Heart left ventricle (tissue), 13 donors: Measurements from ENCODE around the gene FBP1.

Experiments
- POLR2A ChIP-seq, 2 donors: fragments of 450-650 bp; IDR thresholded peaks; one replicate each; pipeline ENCODE4 v1.6.1; 2017; ENCODE audit warnings: antibody characterized with exemption in 2 of 2, mild to moderate bottlenecking in 2 of 2, moderate library complexity in 2 of 2
- TF ChIP-seq, protein P1 (sequence below), 12 donors: fragments of 200-600 bp; sonication (generic) in 4 of 12; IDR thresholded peaks; one replicate each; pipeline versions ENCODE4 v1.5.0 to v1.8.0; 2018 to 2022; ENCODE audit warnings: antibody characterized with exemption in 12 of 12, mild to moderate bottlenecking in 5 of 12
- donor health status: ischemic (EF 13 %, LVEDD 7.1; RV severe dilation, severe dysfunction).
- donor health status: DM: no; HTN: yes; CAD: no.
- donor health status: DM: no; HTN: no; CAD: no.
- donor health status: ischemic (EF 25% LVEDD 6.9; RV normal size, moderate dysfunction).
- donor health status: ischemic (EF 25% LVEDD 5.7; RV mildly dilated, moderate dysfunction).
- donor health status: ischemic (EF 35%, LVEDD 5.7; RV mildly dilated, moderate dysfunction).
- donor health status: nonischemic (EF 11% LVEDD 7.7; RV severe dilation, severe dysfunction).
- donor health status: DM: yes; HTN: yes; CAD: no.
- donor health status: PGD.
- donor health status: ischemic (EF 29% LVEDD 5.4; RV normal size, mild dysfunction).
- donor health status: nonischemic (EF 23%, LVEDD 6.1; RV moderate dilation, normal function).

DNA sequence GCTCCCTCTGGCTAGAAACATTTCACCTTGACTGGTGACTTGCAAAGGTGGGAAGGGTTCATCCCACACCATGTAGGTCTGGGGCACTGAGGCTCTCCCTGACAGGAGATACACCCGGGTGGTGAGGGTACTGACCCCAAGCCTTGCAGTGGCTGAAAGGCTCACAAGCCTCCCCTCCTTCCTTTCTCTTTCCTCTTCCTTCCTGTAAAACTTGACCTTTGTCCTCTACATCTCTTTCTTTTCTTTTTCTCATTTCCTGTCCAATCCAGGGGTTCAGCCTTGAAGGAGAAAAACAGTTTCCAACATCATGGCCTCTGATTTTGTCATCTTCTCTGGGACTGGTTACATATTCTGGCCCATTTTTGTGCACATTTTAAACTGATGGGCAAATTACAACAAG lies 62.3 kb downstream of the FBP1 start:
- TF ChIP-seq, protein P1, sequence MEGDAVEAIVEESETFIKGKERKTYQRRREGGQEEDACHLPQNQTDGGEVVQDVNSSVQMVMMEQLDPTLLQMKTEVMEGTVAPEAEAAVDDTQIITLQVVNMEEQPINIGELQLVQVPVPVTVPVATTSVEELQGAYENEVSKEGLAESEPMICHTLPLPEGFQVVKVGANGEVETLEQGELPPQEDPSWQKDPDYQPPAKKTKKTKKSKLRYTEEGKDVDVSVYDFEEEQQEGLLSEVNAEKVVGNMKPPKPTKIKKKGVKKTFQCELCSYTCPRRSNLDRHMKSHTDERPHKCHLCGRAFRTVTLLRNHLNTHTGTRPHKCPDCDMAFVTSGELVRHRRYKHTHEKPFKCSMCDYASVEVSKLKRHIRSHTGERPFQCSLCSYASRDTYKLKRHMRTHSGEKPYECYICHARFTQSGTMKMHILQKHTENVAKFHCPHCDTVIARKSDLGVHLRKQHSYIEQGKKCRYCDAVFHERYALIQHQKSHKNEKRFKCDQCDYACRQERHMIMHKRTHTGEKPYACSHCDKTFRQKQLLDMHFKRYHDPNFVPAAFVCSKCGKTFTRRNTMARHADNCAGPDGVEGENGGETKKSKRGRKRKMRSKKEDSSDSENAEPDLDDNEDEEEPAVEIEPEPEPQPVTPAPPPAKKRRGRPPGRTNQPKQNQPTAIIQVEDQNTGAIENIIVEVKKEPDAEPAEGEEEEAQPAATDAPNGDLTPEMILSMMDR (IDR thresholded peaks at IDR 0.05), result no peak
- no peak for TF ChIP-seq POLR2A (IDR thresholded peaks at IDR 0.05)
